Kidney tubule cell (primary cell): ENCODE results near the gene AGMO.
A peak's percentile ranks its signal among the peaks of the same experiment; 100 is the strongest.

Experiments used
- DNase-seq: peaks from one replicate; pipeline ENCODE4 v3.0.0-alpha.2; 2018; ENCODE audit warnings: low spot score

The AGMO gene

GRCh38 chr7:15399441-15399840, 162.4 kb downstream of the AGMO start:
- DNase-seq: no peak

- DNase-seq: no peak
Measured at GRCh38 chr7:15397922-15398760, 163.7 kb downstream of the AGMO start.

GRCh38 chr7:15397159-15397550, 164.7 kb downstream of the AGMO start:
- DNase-seq: no peak

- no peak for DNase-seq
Measured at GRCh38 chr7:15396210-15397158, 165.3 kb downstream of the AGMO start.

GRCh38 chr7:15389073-15389472, 172.7 kb downstream of the AGMO start:
- DNase-seq: no peak

- DNase-seq: no peak
Measured at GRCh38 chr7:15378494-15379145, 183.2 kb downstream of the AGMO start.

GRCh38 chr7:15376600-15376999, 185.2 kb downstream of the AGMO start:
- DNase-seq: no peak

GRCh38 chr7:15370441-15370840, 191.4 kb downstream of the AGMO start:
- DNase-seq: no peak

GRCh38 chr7:15368653-15369052, 193.2 kb downstream of the AGMO start:
- DNase-seq: no peak

GRCh38 chr7:15367897-15368296, 193.9 kb downstream of the AGMO start:
- DNase-seq: no peak

GRCh38 chr7:15358112-15358511, 203.7 kb downstream of the AGMO start:
- DNase-seq: no peak

- no peak for DNase-seq
Measured at GRCh38 chr7:15352421-15353206, 209.2 kb downstream of the AGMO start.

GRCh38 chr7:15345216-15345615, 216.6 kb downstream of the AGMO start:
- DNase-seq: no peak

- no peak for DNase-seq
Measured at GRCh38 chr7:15341817-15342216, 220.0 kb downstream of the AGMO start.

GRCh38 chr7:15336146-15336545, 225.7 kb downstream of the AGMO start:
- no peak for DNase-seq

- DNase-seq: no peak
Measured at GRCh38 chr7:15335390-15335789, 226.4 kb downstream of the AGMO start.

GRCh38 chr7:15334536-15335263, 227.1 kb downstream of the AGMO start:
- DNase-seq: no peak

- DNase-seq: no peak
Measured at GRCh38 chr7:15332956-15333355, 228.9 kb downstream of the AGMO start.

GRCh38 chr7:15330943-15331342, 230.9 kb downstream of the AGMO start:
- no peak for DNase-seq

- no peak for DNase-seq
Measured at GRCh38 chr7:15327001-15327400, 234.8 kb downstream of the AGMO start.

GRCh38 chr7:15326044-15326644, 235.7 kb downstream of the AGMO start:
- peak; percentile 33 for DNase-seq
